Activated CD8-positive, alpha-beta memory T cell treated with anti-CD3 and anti-CD28 coated beads, Interleukin-2, amount 50 U/mL, for 4 hours (primary cell): ENCODE measurements around the gene ARHGAP22.

Experiments
- DNase-seq: peaks from one replicate; pipeline ENCODE4 v3.0.0-alpha.2; 2020

Gene ARHGAP22

GRCh38 chr10:48550071-48550691, 54.7 kb downstream of the ARHGAP22 start:
- no peak for DNase-seq

GRCh38 chr10:48549236-48549635, 55.6 kb downstream of the ARHGAP22 start:
- no peak for DNase-seq

- DNase-seq = no peak
Measured at GRCh38 chr10:48548531-48549135, 56.2 kb downstream of the ARHGAP22 start.

GRCh38 chr10:48547981-48548380, 56.9 kb downstream of the ARHGAP22 start:
- no peak for DNase-seq

- DNase-seq = no peak
Measured at GRCh38 chr10:48547061-48547895, 57.6 kb downstream of the ARHGAP22 start.

GRCh38 chr10:48545462-48546145, 59.3 kb downstream of the ARHGAP22 start:
- no peak for DNase-seq

- no peak for DNase-seq
Measured at GRCh38 chr10:48543182-48543844, 61.6 kb downstream of the ARHGAP22 start.

GRCh38 chr10:48542471-48543181, 62.2 kb downstream of the ARHGAP22 start:
- no peak for DNase-seq

GRCh38 chr10:48541144-48541795, 63.6 kb downstream of the ARHGAP22 start:
- no peak for DNase-seq

GRCh38 chr10:48538611-48539010, 66.3 kb downstream of the ARHGAP22 start:
- DNase-seq = no peak

GRCh38 chr10:48536916-48537890, 67.7 kb downstream of the ARHGAP22 start:
- DNase-seq = no peak

GRCh38 chr10:48536156-48536500, 68.7 kb downstream of the ARHGAP22 start:
- no peak for DNase-seq

GRCh38 chr10:48535416-48536155, 69.3 kb downstream of the ARHGAP22 start:
- DNase-seq = no peak

- DNase-seq = no peak
Measured at GRCh38 chr10:48533951-48534720, 70.7 kb downstream of the ARHGAP22 start.

- no peak for DNase-seq
Measured at GRCh38 chr10:48533540-48533939, 71.3 kb downstream of the ARHGAP22 start.

GRCh38 chr10:48531486-48531885, 73.4 kb downstream of the ARHGAP22 start:
- no peak for DNase-seq

- no peak for DNase-seq
Measured at GRCh38 chr10:48529331-48529730, 75.5 kb downstream of the ARHGAP22 start.

GRCh38 chr10:48527756-48528155, 77.1 kb downstream of the ARHGAP22 start:
- DNase-seq = no peak
